GM12891 (cell line): ENCODE results near the gene DDX10.

Experiments
- DNase-seq: peaks from one replicate; pipeline ENCODE4 v3.0.0; 2011; ENCODE audit warnings: low spot score; ENCODE audit not compliant: insufficient read length
- FAIRE-seq: peaks from 2 replicates; lab custom pipeline; 2011; peaks lifted over from hg19 to GRCh38; lab: Jason Lieb, UNC
- PAX5 ChIP-seq: IDR thresholded peaks from 2 replicates; pipeline ENCODE4 v1.6.1; 2011; ENCODE audit warnings: low read length, moderate library complexity, mild to moderate bottlenecking; ENCODE audit not compliant: insufficient read depth, severe bottlenecking
- POLR2A ChIP-seq: IDR thresholded peaks from 2 replicates; pipeline ENCODE4 v1.6.1; 2011; ENCODE audit warnings: low read depth, low read length, control low read depth
- POLR2AphosphoS5 ChIP-seq: IDR thresholded peaks from 2 replicates; pipeline ENCODE4 v1.6.1; 2011; ENCODE audit warnings: low read depth, low read length, control low read depth
- POU2F2 ChIP-seq: IDR thresholded peaks from 2 replicates; pipeline ENCODE4 v1.6.1; 2011; ENCODE audit warnings: low read depth, mild to moderate bottlenecking, control low read depth, low read length, moderate library complexity
- SPI1 ChIP-seq: IDR thresholded peaks from 2 replicates; pipeline ENCODE4 v1.6.1; 2011; ENCODE audit warnings: low read depth, low read length, control low read depth
- TAF1 ChIP-seq: IDR thresholded peaks from 2 replicates; pipeline ENCODE4 v1.6.1; 2011; ENCODE audit warnings: low read depth, low read length, control low read depth

DDX10 gene

DNA sequence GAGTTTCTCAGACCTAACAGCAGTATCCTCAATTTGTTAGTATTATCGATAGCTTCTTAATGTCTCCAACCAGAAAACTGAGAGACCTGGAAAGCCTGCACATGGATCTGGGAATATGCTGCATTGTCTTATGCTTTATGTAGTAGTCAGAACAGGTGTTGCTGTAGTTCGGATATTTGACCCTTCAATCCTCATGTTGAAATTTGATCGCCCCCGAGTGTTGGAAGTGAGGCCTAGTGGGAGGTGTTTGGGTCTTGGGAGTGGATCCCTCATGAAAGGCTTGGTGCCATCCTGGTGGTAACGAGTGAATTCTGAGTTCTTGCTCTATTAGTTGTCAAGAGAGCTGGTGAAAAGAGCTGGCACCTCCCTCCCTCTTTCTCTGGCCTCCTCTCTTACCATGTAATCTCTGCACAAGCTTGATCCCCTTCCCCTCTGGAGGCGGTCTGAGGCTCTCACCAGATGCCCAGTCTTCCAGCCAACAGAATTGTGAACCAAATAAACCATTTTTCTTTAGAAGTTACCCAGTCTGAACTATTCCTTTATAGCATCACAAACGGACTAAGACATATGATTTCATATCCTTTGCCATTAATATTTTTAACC is 227.1 kb downstream of the DDX10 start:
- no peak for TF ChIP-seq POU2F2
- no peak for TF ChIP-seq PAX5
- TF ChIP-seq TAF1: no peak
- TF ChIP-seq POLR2A: no peak
- TF ChIP-seq SPI1: no peak
- DNase-seq (no peak), FAIRE-seq (no peak)

DNA sequence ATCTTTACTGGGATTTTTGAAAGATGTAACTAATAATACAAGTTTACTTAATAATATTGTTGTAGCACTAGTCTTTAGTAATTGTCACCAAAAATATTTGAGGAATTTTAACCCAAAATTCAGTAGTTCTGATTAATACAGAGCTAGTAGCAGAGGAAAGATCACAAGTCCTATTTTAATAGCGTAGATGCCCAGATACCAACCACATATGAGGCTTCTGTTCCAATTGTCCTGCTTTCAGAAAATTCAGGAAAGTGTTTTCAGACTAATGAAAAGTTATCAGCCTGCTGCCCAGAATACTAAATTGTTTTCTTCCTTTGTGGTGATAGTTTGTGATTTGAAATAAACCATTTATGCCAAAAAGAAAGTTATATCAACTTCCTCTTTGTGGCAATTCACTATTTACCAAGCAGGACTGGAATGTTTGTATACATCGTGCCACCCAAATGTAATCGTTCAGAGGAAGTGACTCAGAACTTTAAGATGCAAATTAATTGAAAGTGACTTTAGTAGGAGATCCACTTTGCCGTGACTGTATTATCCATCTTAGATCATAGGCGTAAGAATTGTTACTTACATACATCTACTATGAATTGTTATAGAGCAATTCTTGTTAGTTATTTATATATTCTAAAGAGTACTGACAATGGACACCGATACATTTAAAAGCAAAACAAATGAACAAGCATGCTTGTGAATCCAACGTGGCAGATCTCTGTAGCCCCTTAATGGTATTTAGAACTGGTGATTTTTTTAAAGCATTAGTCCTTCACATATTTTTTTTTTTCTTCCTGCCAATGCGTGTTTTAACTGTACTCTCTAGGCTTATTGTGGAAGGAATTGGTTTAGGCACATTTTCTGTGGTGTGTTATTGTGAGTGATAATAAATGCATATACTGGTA is 231.0 kb downstream of the DDX10 start:
- no peak for FAIRE-seq
- DNase-seq: no peak
- no peak for TF ChIP-seq SPI1
- no peak for TF ChIP-seq POU2F2
- no peak for TF ChIP-seq POLR2AphosphoS5
- no peak for TF ChIP-seq TAF1
- TF ChIP-seq POLR2A: no peak
- no peak for TF ChIP-seq PAX5

DNA sequence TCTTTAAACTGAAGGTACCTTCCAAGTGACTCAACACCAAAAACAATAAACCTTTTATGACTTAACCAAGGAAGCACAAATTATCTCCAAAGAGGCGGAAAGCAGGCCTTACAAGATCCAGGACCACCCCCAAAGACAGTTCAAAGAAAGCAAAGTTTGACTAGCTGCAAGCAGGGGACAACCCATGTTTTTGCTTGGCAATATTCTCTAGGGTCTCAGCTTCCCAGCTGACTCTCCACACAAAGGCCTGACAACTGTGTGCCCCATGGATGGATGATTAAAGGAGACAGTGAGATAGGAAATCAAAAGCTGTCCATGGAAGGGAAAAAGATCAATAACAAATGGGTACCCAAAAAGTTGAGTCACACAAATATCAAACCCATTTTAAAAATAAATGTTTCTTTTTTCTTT is 232.2 kb downstream of the DDX10 start:
- TF ChIP-seq PAX5: no peak
- no peak for TF ChIP-seq TAF1
- TF ChIP-seq POU2F2: no peak
- no peak for TF ChIP-seq POLR2AphosphoS5
- TF ChIP-seq SPI1: no peak
- no peak for TF ChIP-seq POLR2A
- DNase-seq: no peak
- no peak for FAIRE-seq

DNA sequence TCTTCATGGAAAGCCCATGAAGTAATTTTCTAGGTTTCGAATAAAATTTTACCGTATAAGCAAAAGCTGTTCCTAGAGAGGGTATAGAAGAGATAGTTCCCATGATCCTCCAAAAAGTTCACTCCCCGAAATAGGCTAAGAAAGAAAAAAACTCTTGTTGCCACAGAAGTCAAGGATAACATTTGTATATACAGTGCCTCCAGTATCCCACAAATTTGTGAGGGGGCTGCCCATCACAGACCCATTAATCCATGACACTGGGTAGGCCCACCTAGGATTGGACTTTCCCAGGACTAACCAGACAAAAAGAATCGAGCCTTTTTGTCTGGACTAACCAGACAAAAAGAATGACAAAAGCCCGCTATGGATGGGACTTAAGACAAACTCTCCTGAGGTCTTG is 233.0 kb downstream of the DDX10 start:
- no peak for DNase-seq
- FAIRE-seq: no peak
- TF ChIP-seq POU2F2 (no peak), POLR2A (no peak), SPI1 (no peak), PAX5 (no peak), POLR2AphosphoS5 (no peak), TAF1 (no peak)

DNA sequence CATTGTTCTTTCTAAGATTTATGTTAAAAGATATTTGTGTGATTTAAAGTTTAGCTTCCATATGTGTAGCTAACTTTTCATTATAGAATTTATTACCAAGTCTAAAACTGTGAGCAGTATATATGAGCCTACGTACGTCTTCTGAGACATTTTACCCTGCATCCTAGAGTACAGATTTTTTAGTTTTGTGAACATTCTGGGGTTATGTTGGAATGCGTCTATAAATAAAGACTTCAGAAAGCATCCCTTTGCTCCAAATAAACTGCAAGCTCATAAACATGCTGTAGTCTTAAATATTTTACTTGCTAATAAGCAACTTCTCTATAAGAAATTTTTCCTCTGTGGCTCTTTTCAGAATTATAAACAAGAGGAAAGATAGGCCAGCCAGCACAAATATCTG is 236.5 kb downstream of the DDX10 start:
- FAIRE-seq: no peak
- no peak for DNase-seq
- no peak for TF ChIP-seq POLR2A
- TF ChIP-seq POU2F2: no peak
- no peak for TF ChIP-seq TAF1
- no peak for TF ChIP-seq POLR2AphosphoS5
- no peak for TF ChIP-seq PAX5
- TF ChIP-seq SPI1: no peak

DNA sequence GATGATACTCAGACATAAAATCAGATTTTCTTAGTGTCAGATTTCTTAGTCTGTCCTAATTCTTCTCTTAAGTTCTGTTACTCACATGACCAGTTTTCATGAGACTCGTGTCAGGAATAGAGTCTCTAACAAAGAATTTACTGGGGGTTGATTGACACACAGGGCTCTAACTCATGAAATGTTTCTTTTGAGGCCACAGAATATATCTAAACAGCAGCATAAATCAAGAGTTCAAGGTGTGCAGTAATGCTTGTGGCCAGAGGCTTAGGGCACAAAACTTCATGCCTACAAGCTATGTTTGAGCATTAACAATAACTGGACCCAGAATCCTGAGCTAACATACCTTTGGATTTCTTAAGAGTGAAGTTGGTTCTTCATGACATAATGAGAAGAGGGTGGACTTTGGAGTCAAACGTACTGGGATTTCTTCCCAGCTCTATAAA is 237.2 kb downstream of the DDX10 start:
- DNase-seq (no peak), FAIRE-seq (no peak)
- TF ChIP-seq POLR2A: no peak
- no peak for TF ChIP-seq PAX5
- TF ChIP-seq POLR2AphosphoS5: no peak
- TF ChIP-seq POU2F2: no peak

DNA sequence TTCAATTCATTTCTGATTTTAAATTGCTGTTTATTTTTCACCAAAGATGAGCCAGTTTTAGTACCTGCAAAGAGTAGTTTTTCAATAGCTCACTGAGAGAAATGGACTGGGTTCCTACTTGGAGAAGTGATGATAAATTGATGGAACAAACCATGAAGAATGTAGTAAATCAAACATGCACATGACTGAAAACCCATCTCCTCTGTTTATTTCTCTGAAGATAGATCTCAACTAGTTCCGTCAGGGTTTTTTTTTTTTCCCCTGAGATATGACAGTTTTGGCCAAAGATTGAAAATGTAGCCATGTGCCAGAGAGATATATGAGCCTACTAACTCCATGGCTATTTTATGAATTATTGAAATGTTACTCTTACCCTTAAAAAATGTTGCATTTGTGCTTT is 239.6 kb downstream of the DDX10 start:
- TF ChIP-seq POLR2A (no peak), POU2F2 (no peak), SPI1 (no peak), PAX5 (no peak), TAF1 (no peak), POLR2AphosphoS5 (no peak)
- DNase-seq: no peak
- no peak for FAIRE-seq

DNA sequence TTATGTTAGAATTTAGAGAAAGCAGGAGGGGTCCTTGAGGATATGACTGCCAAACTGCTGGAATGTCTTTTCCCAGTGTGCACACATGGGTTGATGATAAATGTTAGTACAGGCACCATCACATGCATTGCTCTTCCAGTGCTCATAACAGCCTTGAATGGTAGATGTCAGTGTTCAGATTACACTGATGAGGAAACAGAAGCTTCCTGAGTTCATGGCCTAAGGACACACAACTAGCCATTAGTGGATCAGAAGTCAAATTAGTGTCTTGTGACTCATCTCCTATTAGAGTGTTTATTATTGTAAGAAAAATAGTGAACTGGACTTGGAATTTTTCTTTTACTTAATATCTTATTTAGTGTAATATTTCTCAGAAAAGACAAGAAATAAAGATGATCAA is 241.5 kb downstream of the DDX10 start:
- FAIRE-seq (no peak), DNase-seq (no peak)
- TF ChIP-seq POU2F2: no peak
- no peak for TF ChIP-seq SPI1
- no peak for TF ChIP-seq POLR2A
- no peak for TF ChIP-seq POLR2AphosphoS5
- no peak for TF ChIP-seq PAX5
- no peak for TF ChIP-seq TAF1

DNA sequence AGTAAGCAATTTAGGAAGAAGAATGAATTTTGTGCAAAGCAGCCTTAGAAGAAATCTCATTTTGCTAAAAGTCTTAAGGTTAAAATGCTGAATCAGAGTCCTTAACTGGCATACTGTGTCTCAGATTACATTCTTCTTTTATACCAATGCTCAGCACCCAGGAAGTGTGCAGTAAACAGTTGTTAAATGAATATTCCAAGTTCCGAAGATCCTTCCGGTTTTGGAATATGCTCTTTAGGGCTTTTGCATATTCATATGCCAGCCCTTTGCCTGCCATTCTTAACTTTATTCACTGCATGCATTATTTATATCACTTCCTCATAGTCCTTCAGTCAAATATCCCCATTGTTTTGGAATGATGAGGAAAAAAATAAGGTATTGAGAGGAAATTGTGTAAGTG is 242.0 kb downstream of the DDX10 start:
- FAIRE-seq (no peak), DNase-seq (no peak)

More for the DNA sequence above, 242.0 kb downstream of the DDX10 start:
- TF ChIP-seq TAF1 (no peak), POLR2A (no peak), POLR2AphosphoS5 (no peak), PAX5 (no peak), POU2F2 (no peak), SPI1 (no peak)
